Ectodermal cell (in vitro differentiated cells): ENCODE data around the gene APOF.
"Not testable (repeated sequence)": the region's sequence is repeated elsewhere in the genome, so short reads cannot be mapped to it uniquely, and the experiment has no call there.

Experiments
- H3K27ac ChIP-seq: 2 replicates; pipeline ENCODE4 v1.7.0; 2013; ENCODE audit warnings: mild to moderate bottlenecking, low read depth, low read length; ENCODE audit not compliant: insufficient read depth, poor library complexity, severe bottlenecking
- H3K27me3 ChIP-seq: 2 replicates; pipeline ENCODE4 v1.7.0; 2013; ENCODE audit warnings: mild to moderate bottlenecking, low read length; ENCODE audit not compliant: insufficient read depth, control insufficient read depth, poor library complexity, severe bottlenecking
- H3K36me3 ChIP-seq: one replicate; pipeline ENCODE4 v1.7.0; 2013; ENCODE audit warnings: low read length; ENCODE audit not compliant: control insufficient read depth, insufficient read depth
- H3K4me1 ChIP-seq: one replicate; pipeline ENCODE4 v1.7.0; 2013; ENCODE audit warnings: low read length; ENCODE audit not compliant: control insufficient read depth, insufficient read depth
- H3K4me3 ChIP-seq: 2 replicates; pipeline ENCODE4 v1.7.0; 2013; ENCODE audit warnings: low read depth, low read length, control low read depth; ENCODE audit not compliant: insufficient read depth
- H3K9me3 ChIP-seq: 2 replicates; pipeline ENCODE4 v1.7.0; 2013; ENCODE audit warnings: mild to moderate bottlenecking, low read length, moderate library complexity; ENCODE audit not compliant: control insufficient read depth
- WGBS, 2 experiments: methylation state at CpG; one replicate each; pipeline ENCODE4 v1.1.7; 2013; ENCODE audit warnings: missing lambda C conversion rate in 2 of 2; 5-methylcytosine and 5-hydroxymethylcytosine counted together

The APOF gene

GRCh38 chr12:56342290-56342689 lies 20.4 kb downstream of the APOF start:
- peaks cover 16% of the 10 kb centered on the region for H3K36me3 ChIP-seq
- H3K27ac ChIP-seq, H3K9me3 ChIP-seq, H3K4me3 ChIP-seq, H3K27me3 ChIP-seq: not testable (repeated sequence)
- 95 to 99% methylated on average over 2 of the region's 2 CpGs for WGBS, 2 experiments
- H3K4me1 ChIP-seq: peaks cover 10% of the 10 kb centered on the region

GRCh38 chr12:56341616-56342015 lies 21.0 kb downstream of the APOF start:
- Histone ChIP-seq H3K27ac (no peak overlapping the region), H3K4me1 (peaks cover 10% of the 10 kb centered on the region), H3K4me3 (no peak overlapping the region), H3K27me3 (no peaks in the 10 kb centered on the region), H3K36me3 (peaks cover 14% of the 10 kb centered on the region), H3K9me3 (no peaks in the 10 kb centered on the region)
- WGBS, 2 experiments: no CpG with 5 or more reads among the region's 1 CpG

DNA sequence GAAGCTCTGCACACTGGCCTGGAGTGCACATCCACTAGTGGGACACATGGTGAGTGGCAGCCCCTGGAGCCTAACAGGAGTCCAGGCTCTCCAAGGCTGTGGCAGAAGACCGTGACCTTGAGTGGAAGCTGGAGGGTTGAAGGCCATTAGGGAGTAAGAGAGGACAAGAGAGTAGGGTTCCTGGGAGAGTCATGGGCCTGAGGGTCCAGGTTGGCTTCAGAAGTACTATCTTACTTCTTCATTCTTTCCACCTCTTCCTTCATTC lies 23.6 kb downstream of the APOF start:
- H3K4me3 ChIP-seq: no peak overlapping the region
- peaks cover 10% of the 10 kb centered on the region for H3K4me1 ChIP-seq
- no peaks in the 10 kb centered on the region for H3K27me3 ChIP-seq
- no peaks in the 10 kb centered on the region for H3K9me3 ChIP-seq
- peaks cover 11% of the 10 kb centered on the region for H3K36me3 ChIP-seq
- WGBS, 2 experiments: 100% methylated on average over 1 of the region's 1 CpG
- no peak overlapping the region for H3K27ac ChIP-seq

- WGBS, 2 experiments: 29 to 31% methylated on average over 6 to 7 of the region's 9 CpGs
- Histone ChIP-seq H3K4me1 (peaks cover 10% of the 10 kb centered on the region), H3K27ac (no peak within 1 kb of the TSS), H3K27me3 (no peaks in the 10 kb centered on the region), H3K36me3 (peaks cover 9% of the 10 kb centered on the region), H3K4me3 (no peak within 1 kb of the TSS), H3K9me3 (no peaks in the 10 kb centered on the region)
Observed at GRCh38 chr12:56338308-56339157, 24.1 kb downstream of the APOF start, which contains the start of gene IL23A. IL23A (plus strand) TSS chr12:56338884; CDS start chr12:56339045, 161 bp downstream.

GRCh38 chr12:56337753-56338251 lies 24.9 kb downstream of the APOF start:
- H3K27ac ChIP-seq: no peak overlapping the region
- H3K4me3 ChIP-seq: no peak overlapping the region
- 87 to 90% methylated on average over 8 of the region's 8 CpGs for WGBS, 2 experiments
- peaks cover 13% of the 10 kb centered on the region for H3K4me1 ChIP-seq
- H3K36me3 ChIP-seq: peaks cover 2% of the 10 kb centered on the region
- H3K27me3 ChIP-seq: no peaks in the 10 kb centered on the region
- H3K9me3 ChIP-seq: no peaks in the 10 kb centered on the region

GRCh38 chr12:56336361-56337167 lies 26.1 kb downstream of the APOF start:
- no peak overlapping the region for H3K27ac ChIP-seq
- H3K4me3 ChIP-seq: no peak overlapping the region
- no peaks in the 10 kb centered on the region for H3K36me3 ChIP-seq
- no peaks in the 10 kb centered on the region for H3K27me3 ChIP-seq
- peaks cover 18% of the 10 kb centered on the region for H3K4me1 ChIP-seq
- 91% methylated on average over 9 of the region's 9 CpGs for WGBS, 2 experiments
- H3K9me3 ChIP-seq: no peaks in the 10 kb centered on the region

DNA sequence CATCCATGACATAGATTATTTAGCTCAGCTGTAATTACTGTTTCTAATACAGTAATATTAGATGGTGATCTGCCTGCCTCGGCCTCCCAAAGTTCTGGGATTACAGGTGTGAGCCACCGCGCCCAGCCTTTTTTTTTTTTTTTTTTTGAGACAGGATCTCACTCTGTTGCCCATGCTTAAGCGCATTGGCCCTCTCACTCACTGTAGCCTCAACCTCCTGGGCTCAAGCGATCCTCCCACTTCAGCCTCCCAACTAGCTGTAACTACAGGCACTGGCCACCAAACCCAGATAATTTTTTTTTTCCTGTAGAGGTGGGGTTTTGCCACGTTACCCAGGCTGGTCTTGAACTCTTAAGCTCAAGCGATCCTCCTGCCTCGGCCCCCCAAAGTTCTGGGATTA lies 27.1 kb downstream of the APOF start:
- not testable (repeated sequence) for H3K4me3 ChIP-seq, H3K27me3 ChIP-seq, H3K27ac ChIP-seq, H3K36me3 ChIP-seq, H3K9me3 ChIP-seq
- 90 to 93% methylated on average over 8 of the region's 8 CpGs for WGBS, 2 experiments
- peaks cover 18% of the 10 kb centered on the region for H3K4me1 ChIP-seq

DNA sequence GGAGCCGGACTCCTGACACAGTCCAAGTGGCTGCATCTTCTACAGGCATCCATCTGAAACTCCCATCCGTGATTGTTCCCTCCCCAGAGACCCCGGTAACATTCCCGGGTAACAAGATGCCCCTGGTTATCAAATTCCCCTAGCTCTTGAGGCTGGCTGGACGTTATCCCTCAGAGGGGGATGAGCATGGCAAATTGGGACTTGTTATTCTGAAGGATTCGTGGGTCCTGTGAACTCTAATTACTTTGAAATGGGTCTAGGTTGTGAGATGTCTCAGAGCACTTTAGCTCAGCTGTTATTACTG lies 28.2 kb downstream of the APOF start:
- WGBS, 2 experiments: 18 to 19% methylated on average over 6 of the region's 6 CpGs
- H3K9me3 ChIP-seq: no peaks in the 10 kb centered on the region
- H3K36me3 ChIP-seq: no peaks in the 10 kb centered on the region
- H3K27ac ChIP-seq: no peak overlapping the region
- H3K4me1 ChIP-seq: peaks cover 18% of the 10 kb centered on the region
- H3K27me3 ChIP-seq: no peaks in the 10 kb centered on the region
- H3K4me3 ChIP-seq: peak overlapping the region; percentile 41

- Histone ChIP-seq H3K27ac (peak within 1 kb of the TSS; percentile 92), H3K36me3 (no peaks in the 10 kb centered on the region)
- 1% methylated on average over 45 of the region's 45 CpGs for WGBS, 2 experiments
Observed at GRCh38 chr12:56333679-56334489, 28.8 kb downstream of the APOF start, which contains the start of gene PAN2. PAN2 (minus strand) TSS chr12:56334000; CDS start chr12:56333094, 906 bp downstream.

More at GRCh38 chr12:56333679-56334489, 28.8 kb downstream of the APOF start, which contains the start of gene PAN2:
- Histone ChIP-seq H3K9me3 (no peaks in the 10 kb centered on the region), H3K4me1 (peaks cover 12% of the 10 kb centered on the region), H3K27me3 (no peaks in the 10 kb centered on the region), H3K4me3 (peak within 1 kb of the TSS; percentile 41)
